ENCODE measurements around the gene PSMD7.
A peak's percentile ranks its signal among the peaks of the same experiment; 100 is the strongest.

The PSMD7 gene

GRCh38 chr16:74296432-74297144, at the start of gene PSMD7:
TSS of gene PSMD7 (plus strand) at chr16:74296814. CDS start at chr16:74296915, 101 bp downstream.
- H3K27ac ChIP-seq = peak within 1 kb of the TSS; percentile 92
- TF ChIP-seq CTCF (conservative IDR thresholded peaks at IDR 0.05) = no peak

- no peak for TF ChIP-seq CTCF (conservative IDR thresholded peaks at IDR 0.05)
- no peak overlapping the region for H3K27ac ChIP-seq
Measured at GRCh38 chr16:74249254-74249653, 47.4 kb upstream of the PSMD7 start.

GRCh38 chr16:74249846-74250245, 46.8 kb upstream of the PSMD7 start:
- no peak for TF ChIP-seq CTCF (conservative IDR thresholded peaks at IDR 0.05)
- no peak overlapping the region for H3K27ac ChIP-seq

GRCh38 chr16:74252329-74252728, 44.3 kb upstream of the PSMD7 start:
- H3K27ac ChIP-seq = no peak overlapping the region
- no peak for TF ChIP-seq CTCF (conservative IDR thresholded peaks at IDR 0.05)

GRCh38 chr16:74253161-74253938, 43.3 kb upstream of the PSMD7 start:
- no peak overlapping the region for H3K27ac ChIP-seq
- no peak for TF ChIP-seq CTCF (conservative IDR thresholded peaks at IDR 0.05)

DNA sequence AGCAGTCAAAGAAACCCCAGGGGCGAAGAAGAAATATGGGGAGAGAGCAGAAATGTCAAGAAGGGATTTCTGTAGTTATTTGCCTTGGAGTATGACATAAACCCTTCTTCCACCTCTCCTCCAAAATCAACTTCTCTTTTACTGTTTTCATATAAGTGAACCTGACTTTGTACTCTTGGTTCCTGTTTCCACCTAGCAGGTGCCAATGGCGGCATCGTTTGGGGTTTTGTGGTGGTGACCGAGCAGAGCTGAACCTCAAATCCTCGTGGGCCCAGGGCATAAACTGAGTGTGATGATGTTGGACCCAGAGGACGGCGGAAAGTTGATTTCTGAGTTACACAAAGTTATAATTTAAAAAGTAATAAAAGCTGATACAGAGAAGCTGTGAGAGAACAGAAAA, 39.6 kb upstream of the PSMD7 start:
- TF ChIP-seq CTCF (conservative IDR thresholded peaks at IDR 0.05) = no peak
- H3K27ac ChIP-seq = no peak overlapping the region

- no peak overlapping the region for H3K27ac ChIP-seq
- no peak for TF ChIP-seq CTCF (conservative IDR thresholded peaks at IDR 0.05)
Measured at GRCh38 chr16:74261068-74261467, 35.5 kb upstream of the PSMD7 start.

All from VCaP (cell line).